Endometrial microvascular endothelial cells (primary cell): ENCODE data around the gene NUMB. TPM values are rescaled to one million over a fixed set of nuclear protein-coding genes. Genes with fewer than 3 reads are reported as not detected.
"Not testable (repeated sequence)": the region's sequence is repeated elsewhere in the genome, so short reads cannot be mapped to it uniquely, and the experiment has no call there.

ENCODE experiments used
- in situ Hi-C: cut with HindIII; loops from 2 replicates; pipeline ENCODE4 v1.10.0; 2017; ENCODE audit warnings: low sequenced_read_pairs, low pct_unique_long_range_greater_than_20kb; ENCODE audit errors: inconsistent ontology term
- total RNA-seq: library from RNA; depleted of rRNA; stranded (reverse); fragments of >200 nt; gene quantifications from one replicate; pipeline ENCODE4 v1.2.3, GENCODE V29; 2015; ENCODE audit errors: inconsistent ontology term

Gene NUMB
- total RNA-seq, 1 donor from 2014 or later = 43.5 TPM

- in situ Hi-C loops = no loop called here
Observed at GRCh38 chr14:73325063-73325462, 133.3 kb downstream of the NUMB start.

- in situ Hi-C loops = no loop called here
Observed at GRCh38 chr14:73324533-73324932, 133.8 kb downstream of the NUMB start.

DNA sequence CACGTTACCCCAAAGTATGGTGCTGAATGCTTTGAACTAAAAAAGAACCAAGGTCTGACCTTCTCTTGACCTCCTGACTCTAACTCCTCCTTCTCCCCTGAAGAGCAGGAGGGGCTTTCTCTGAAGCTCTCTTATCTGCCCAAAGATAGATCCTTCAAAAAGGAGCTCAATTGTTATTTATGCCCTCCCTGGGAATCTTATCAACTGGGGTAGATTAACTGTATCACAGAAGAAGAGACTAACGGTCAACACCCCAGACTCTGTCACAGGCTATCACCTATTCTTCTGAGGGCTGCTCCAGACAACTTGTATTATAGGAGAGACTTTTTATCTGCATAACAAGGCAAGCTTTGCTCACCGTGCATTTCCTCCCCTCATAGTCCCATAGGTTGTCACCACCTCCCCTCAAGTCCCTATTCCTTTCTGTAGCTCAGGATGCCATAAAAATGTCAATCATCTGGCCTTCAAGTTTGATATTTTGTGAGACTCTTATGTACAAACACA lies 134.4 kb downstream of the NUMB start:
- in situ Hi-C loops = no loop called here

DNA sequence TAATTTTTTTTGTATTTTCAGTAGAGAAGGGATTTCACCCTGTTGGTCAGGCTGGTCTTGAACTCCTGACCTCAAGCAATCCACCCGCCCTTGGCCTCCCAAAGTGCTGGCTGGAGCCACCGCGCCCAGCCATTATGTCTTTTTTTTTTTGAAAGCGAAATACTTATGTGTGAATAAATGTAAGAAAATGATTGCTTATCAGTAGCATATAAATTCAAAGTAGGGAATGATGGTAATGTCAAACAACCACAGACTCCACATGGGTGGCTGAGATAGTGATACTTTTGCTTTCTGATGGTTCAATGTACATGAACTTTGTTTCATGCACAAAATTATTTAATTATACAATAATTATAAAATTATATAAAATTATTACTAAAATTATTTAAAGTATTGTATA lies 145.2 kb downstream of the NUMB start:
- in situ Hi-C loops = no loop called here

- in situ Hi-C loops = no loop called here
Observed at GRCh38 chr14:73312687-73313086, 145.7 kb downstream of the NUMB start.

DNA sequence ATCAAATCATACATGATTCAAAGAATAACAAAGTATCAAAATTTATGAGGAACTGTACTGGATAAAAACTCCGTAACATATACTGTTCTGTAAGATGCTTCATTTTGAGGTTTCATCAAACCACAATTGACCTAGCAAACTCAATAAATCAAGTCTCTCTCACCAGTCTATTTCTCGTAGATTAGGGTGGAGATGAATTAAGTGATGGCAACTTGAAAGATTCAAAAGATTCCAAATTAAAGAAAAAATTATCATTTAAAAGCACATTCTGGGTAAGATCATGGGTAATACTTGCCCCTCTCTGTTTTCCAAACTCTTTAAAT lies 146.7 kb downstream of the NUMB start:
- in situ Hi-C loops = no loop called here

- in situ Hi-C loops = not testable (repeated sequence)
Observed at GRCh38 chr14:73309207-73309606, 149.1 kb downstream of the NUMB start.

- in situ Hi-C loops = no loop called here
Observed at GRCh38 chr14:73307261-73307660, 151.1 kb downstream of the NUMB start.

DNA sequence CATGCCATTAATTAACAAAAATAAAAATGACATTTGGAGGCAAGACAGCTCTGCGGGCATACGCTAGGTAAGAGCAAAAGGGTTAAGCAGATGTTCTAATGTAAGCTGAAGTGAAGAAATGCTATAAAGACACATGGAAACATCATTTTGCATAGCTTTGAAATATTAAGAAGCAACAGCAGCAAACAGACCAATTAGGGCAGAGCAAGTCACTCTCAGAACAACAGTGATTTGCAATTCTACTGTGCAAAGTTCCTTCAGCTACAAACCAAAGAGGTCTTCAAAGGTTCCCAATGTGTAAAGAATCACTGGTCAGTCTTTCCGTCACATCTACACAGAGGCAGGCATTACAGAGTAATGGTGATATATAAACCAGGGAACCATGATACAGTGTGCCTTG lies 152.8 kb downstream of the NUMB start:
- in situ Hi-C loops = no loop called here

DNA sequence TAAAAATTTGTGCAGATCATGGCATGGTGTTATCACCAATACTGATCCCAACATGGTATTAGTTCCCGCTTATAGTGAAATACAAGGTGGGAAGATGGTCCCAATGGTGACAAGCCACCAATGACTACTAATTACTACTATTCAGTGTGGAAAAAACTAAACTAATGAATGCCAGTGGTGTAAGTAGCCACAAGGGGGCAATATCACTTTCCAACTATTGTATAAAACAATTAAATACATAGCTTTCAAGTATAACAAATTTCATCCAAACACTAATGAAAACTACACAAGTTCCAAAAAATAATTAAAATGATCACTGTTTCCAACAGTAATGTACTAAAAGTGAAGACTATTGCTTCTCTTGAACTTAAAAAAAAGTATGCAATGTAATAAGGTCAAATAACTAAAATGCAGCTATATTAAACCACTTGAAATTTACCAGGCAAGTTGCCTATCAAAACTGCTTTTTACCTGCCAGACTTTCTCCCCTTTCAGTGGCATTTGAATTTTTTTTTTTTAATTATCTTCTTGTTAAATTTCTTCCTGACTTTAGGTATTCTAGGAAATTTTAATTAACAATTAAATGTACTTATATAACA lies 163.0 kb downstream of the NUMB start:
- in situ Hi-C loops = loop anchor here (25.0 kb wide), 1 partner anchor 167 kb away; the partner anchor contains the start of gene NUMB

DNA sequence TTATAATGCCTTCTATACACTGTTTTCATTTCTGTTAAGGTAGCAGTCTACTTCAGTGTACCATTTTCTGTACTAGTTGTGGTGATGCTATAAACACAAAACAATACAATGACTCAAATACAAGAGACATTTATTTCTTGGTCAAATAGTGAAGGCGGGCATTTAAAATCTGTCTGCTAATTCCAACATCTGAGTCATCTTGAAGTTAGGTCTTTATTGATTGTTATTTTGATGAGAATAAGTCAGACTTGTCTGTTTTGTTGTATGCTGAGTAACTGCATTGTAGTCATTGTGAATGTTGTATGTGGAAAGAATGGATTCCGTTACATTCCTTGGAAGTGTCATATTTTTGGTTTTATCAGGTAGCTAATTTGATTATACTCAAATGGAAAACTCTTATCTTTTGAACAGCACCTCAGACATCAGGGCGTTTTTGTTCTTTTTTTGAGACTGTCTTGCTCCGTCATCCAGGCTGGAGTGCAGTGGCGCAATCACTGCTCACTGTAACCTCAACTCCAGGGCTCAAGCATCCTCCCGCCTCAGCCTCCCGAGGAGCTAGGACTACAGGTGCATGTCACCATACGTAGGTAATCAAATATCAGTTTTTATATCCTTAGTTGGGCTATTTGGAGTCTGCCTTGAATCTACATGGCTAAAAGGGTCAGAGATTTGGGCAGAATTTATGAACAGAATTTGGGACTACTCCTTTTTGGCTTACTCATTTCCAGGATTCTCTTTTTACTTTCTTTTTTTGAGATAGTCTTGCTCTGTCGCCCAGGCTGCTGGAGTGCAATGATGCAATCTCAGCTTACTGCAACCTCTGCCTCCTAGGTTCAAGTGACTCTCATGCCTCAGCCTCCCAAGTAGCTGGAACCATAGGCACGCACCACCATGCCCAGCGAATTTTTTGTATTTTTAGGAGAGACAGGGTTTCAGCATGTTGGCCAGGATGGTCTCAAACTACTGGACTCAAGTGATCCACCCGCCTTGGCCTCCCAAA lies 164.3 kb downstream of the NUMB start:
- in situ Hi-C loops = loop anchor here (25.0 kb wide), 1 partner anchor 168 kb away; the partner anchor contains the start of gene NUMB

DNA sequence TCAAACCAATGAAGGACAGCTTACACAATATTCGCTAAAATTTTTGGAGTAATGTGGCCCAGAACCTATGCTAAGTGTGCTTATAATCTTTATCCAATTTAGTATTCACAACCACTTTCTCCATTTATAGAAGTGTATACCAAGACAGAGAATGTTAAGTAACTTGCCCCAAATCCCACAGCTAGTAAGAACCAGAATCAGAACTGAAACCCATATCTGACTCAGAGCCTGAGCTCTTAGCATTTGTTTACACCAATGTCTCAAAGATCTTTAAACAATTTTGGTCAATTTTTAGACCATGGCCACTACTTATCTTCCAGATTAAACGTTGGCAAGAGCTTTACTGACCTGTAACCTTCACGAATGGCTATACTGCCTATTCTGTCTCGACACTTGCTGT lies 168.1 kb downstream of the NUMB start:
- in situ Hi-C loops = loop anchor here (25.0 kb wide), 1 partner anchor 172 kb away; the partner anchor contains the start of gene NUMB

DNA sequence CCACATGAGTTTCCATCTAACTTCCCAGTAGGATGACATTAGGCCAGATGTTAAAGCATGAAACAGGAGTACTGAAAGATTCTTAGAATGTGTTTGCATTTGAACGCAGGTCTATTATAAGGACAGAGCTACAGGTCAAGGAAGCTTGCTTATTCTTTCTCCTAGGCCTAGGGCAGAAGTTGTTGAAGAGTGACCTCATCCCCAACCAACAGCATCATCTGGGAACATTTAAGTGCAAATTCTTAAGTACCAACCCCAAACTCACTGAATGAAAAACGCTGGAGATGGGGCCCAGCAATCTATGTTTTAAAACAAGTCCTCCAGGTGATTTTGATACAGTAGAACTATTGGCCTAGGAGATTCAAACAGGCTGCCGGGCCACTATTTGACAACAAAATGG lies 168.6 kb downstream of the NUMB start:
- in situ Hi-C loops = loop anchor here (25.0 kb wide), 1 partner anchor 173 kb away; the partner anchor contains the start of gene NUMB

DNA sequence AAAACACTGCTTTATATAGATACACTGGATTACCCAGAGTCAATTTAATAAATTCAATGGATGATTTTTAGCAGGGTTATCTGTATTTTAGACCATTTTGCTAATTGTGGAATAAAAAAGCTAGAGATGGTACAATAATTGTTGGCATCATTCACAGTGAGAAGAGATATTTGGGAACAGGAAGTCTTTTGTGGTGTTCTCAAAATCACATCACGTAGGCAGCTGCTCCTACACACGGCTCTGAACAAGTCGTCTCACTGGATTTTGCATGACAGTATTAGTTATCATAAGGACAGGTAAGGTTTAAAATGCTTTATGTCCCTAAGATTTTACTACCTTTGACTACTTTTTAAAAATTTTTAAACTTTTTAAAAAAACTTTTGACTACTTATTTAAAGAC lies 169.0 kb downstream of the NUMB start:
- in situ Hi-C loops = loop anchor here (25.0 kb wide), 1 partner anchor 173 kb away; the partner anchor contains the start of gene NUMB

GRCh38 chr14:73287071-73287470 lies 171.3 kb downstream of the NUMB start:
- in situ Hi-C loops = loop anchor here (25.0 kb wide), 1 partner anchor 175 kb away; the partner anchor contains the start of gene NUMB

DNA sequence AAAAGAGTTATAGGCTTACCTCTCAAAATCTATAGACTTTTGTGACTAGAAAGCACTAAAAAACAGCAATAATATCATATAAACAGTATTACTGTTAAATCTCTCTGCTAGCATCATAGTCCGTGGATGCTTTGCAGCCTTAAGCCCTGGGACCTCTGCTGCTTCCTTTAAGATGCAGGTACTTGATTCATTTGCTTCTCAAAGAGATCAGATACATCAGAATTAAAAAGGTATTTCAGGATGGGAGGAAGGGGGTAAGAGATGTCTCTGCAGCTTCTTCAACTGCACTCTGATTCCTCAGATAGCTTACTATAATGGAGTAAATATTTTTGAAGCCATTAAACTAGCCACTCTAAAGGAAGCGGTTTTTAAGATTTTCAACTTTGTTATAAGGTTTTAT lies 171.7 kb downstream of the NUMB start:
- in situ Hi-C loops = loop anchor here (25.0 kb wide), 1 partner anchor 176 kb away; the partner anchor contains the start of gene NUMB

DNA sequence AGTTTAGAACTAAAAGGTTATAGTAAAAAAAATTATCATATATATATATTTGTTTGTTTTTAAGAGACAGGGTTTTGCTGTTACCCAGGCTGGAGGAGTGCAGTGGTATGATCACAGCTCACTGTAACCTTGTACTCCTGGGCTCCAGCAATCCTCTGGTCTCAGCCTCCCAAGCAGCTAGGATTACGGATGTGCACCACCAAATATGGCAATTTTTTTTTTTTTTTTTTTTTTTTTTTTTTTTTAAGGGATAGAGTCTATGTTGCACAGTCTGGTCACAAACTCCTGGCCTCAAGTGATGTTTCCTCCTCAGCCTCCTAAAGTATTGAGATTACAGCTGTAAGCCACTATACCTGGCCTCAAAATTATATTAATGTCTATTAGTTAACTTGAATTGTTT lies 172.4 kb downstream of the NUMB start:
- in situ Hi-C loops = loop anchor here (25.0 kb wide), 1 partner anchor 176 kb away; the partner anchor contains the start of gene NUMB

DNA sequence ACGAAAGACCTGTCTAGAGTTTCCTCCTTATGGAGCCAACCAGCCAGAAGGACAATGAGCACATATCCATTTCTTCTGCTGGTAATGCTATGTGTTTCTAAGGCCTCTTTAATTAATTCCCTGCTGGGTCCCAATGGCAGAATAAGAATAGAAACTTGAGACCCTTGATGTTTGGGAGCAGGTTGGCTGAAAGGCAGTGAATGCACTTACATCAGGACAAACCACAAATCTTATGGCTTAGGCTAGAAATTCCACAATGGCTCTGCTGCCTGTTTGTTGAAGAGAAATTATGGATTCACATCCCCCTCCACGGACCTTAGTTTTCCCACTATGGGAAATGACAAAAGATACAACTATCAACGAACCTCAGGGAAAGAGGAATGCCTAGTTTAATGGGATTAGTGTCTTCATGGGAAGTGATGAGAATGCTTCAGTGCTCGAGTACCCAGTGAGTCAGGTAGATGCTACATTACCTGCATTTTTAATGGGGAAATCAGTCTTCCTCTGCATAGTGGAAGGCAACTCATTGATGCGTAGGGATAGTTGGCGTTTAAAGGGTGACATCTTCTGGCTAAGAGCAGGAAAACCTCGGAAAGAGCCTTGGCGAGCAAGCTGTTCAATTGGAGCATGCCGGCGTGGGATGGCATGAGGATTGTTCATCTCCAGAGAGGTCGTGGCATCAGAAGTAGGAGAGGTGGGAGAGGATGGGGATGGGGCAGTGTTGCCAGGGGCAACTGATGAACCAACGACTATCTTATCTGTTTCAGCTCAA lies 174.6 kb downstream of the NUMB start:
- in situ Hi-C loops = loop anchor here (25.0 kb wide), 1 partner anchor 179 kb away; the partner anchor contains the start of gene NUMB

DNA sequence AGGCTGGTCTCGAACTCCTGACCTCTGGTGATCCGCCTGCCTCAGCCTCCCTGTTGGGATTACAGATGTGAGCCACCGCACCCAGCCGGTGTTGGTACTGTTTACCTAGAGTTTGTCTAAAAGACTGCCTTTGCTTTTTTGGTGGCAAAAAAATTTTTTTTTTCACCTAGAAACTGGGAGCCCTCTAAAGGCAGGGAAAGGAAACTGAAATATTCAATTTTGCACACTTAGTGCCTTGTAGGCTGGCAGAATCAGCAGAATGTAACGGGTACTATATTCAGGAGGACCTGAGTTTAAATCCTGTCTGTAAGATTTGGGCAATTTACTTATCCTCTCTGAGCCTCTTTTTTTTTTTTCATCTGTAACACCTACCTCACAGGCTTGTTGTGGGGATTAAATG lies 177.4 kb downstream of the NUMB start:
- in situ Hi-C loops = loop anchor here (25.0 kb wide), 1 partner anchor 181 kb away; the partner anchor contains the start of gene NUMB
